ENCODE results near the gene HEATR3.

The HEATR3 gene

DNA sequence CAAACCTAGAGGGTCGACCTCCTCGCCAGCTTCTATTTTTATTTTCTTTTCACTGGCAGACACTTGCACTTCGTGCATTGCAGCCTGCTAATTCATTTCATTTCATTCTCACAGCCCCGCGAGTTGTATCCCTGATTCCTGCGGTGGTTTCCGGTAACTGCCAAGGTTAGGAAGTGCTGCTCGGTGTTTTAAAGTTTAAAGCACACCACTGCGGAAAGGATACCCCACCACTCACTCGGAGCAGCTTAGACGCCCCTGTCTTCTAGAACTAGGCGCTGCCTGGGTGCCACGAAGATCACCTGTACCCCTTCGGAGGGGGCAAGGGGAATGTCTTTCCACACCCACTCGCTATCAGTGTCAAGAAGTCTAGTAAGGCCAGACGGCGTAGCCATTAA is 40.2 kb upstream of the HEATR3 start:
- TF ChIP-seq, protein P1, sequence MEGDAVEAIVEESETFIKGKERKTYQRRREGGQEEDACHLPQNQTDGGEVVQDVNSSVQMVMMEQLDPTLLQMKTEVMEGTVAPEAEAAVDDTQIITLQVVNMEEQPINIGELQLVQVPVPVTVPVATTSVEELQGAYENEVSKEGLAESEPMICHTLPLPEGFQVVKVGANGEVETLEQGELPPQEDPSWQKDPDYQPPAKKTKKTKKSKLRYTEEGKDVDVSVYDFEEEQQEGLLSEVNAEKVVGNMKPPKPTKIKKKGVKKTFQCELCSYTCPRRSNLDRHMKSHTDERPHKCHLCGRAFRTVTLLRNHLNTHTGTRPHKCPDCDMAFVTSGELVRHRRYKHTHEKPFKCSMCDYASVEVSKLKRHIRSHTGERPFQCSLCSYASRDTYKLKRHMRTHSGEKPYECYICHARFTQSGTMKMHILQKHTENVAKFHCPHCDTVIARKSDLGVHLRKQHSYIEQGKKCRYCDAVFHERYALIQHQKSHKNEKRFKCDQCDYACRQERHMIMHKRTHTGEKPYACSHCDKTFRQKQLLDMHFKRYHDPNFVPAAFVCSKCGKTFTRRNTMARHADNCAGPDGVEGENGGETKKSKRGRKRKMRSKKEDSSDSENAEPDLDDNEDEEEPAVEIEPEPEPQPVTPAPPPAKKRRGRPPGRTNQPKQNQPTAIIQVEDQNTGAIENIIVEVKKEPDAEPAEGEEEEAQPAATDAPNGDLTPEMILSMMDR (conservative IDR thresholded peaks at IDR 0.05; ENCODE audit: control insufficient read depth, insufficient read depth, low read depth, low read length), result no peak
- peak overlapping the region; percentile 95 for H3K4me3 ChIP-seq (ENCODE audit: control insufficient read depth, low read depth, low read length)
- DNase-seq (ENCODE audit: low read depth), result no peak

DNA sequence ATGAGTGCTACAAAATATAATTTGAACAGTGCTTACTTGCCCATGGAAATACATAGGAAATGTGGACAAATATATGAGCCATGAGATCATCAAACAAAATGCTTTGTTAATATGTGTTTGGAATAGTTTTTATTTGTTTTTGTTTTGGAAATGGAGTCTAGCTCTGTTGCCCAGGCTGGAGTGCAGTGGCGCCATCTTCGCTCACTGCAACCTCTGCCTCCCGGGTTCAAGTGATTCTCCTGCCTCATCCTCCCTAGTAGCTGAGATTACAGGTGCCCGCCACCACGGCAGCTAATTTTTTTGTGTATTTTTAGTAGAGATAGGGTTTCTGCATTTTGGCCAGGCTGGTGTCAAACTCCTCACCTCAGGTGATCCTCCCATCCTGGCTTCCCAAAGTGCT is 37.9 kb upstream of the HEATR3 start:
- TF ChIP-seq, protein P1 (conservative IDR thresholded peaks at IDR 0.05; ENCODE audit: control insufficient read depth, insufficient read depth, low read depth, low read length), result no peak
- no peak overlapping the region for H3K4me3 ChIP-seq (ENCODE audit: control insufficient read depth, low read depth, low read length)
- DNase-seq (ENCODE audit: low read depth), result no peak

DNA sequence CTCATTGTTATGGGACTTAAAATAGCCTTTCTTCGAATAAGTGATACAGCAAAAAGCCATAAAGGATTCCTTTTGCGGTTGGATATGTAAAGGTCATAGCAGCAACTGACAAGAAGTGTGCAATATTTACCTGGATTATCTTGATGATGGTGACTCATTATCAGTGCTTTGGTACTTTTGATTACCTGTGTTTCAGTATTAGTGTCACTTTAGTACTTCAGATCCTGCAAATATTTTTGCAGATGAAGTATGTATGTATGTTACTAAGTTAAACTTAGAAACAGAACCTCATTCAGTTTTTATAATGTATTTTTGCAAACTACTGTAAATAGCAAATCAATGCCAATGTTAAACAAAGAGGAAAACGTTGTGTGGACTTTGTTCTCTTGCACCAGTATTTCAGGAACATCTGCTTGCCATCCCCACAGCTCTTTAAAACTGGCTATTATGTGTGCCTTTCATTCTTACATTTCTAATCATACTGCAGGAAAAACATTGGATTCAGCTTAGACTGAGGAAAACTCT is 30.2 kb upstream of the HEATR3 start:
- no peak for DNase-seq (ENCODE audit: low read depth)
- TF ChIP-seq, protein P1 (conservative IDR thresholded peaks at IDR 0.05; ENCODE audit: control insufficient read depth, insufficient read depth, low read depth, low read length), result no peak
- no peak overlapping the region for H3K4me3 ChIP-seq (ENCODE audit: control insufficient read depth, low read depth, low read length)

DNA sequence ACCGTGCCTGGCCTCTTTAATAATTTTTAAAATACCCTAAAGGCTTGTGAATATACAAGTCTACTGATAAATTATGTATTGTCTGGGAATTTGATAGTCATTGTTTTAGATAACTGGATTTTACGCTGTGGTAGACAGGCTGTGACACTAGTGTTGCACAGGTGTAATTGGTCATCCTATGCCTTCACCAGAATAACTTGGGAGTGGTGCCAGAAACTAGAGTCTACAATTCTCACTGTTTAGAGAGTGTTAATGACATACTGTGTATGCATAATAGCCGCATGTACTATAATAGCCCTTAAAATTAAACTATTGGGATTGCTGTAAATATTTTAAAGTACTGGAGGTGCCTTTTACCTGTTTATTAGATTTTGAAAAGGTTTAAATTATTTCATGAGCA is 29.3 kb upstream of the HEATR3 start:
- TF ChIP-seq, protein P1 (conservative IDR thresholded peaks at IDR 0.05; ENCODE audit: control insufficient read depth, insufficient read depth, low read depth, low read length), result no peak
- no peak overlapping the region for H3K4me3 ChIP-seq (ENCODE audit: control insufficient read depth, low read depth, low read length)
- no peak for DNase-seq (ENCODE audit: low read depth)

DNA sequence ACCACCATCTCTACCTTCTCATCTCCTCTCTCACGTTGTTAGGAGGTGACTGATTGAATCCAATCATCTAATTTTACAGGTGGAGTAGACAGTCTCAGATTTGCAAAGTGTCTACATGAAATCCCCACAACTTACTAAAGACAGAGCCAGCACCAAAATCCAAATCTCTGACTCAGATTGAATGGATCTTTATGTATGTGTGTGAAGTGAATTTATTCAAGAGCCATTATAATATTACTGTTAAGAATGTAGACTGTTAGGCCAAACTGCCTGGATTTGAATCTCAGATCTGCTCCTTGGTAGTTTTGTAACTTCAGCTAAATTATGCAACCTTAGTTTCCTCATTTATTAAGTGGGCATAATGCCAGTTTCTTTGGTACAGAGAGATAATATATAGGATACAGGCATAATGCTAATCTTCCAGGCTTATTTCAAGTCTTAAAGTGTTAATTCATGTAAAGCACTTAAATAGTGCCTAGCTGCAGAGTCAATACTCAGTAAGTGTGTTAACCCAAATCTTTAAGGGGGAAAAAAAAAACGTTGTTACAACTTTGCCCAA is 28.0 kb upstream of the HEATR3 start:
- TF ChIP-seq, protein P1 (conservative IDR thresholded peaks at IDR 0.05; ENCODE audit: control insufficient read depth, insufficient read depth, low read depth, low read length), result no peak
- no peak overlapping the region for H3K4me3 ChIP-seq (ENCODE audit: control insufficient read depth, low read depth, low read length)
- DNase-seq (ENCODE audit: low read depth), result peak; percentile 19

DNA sequence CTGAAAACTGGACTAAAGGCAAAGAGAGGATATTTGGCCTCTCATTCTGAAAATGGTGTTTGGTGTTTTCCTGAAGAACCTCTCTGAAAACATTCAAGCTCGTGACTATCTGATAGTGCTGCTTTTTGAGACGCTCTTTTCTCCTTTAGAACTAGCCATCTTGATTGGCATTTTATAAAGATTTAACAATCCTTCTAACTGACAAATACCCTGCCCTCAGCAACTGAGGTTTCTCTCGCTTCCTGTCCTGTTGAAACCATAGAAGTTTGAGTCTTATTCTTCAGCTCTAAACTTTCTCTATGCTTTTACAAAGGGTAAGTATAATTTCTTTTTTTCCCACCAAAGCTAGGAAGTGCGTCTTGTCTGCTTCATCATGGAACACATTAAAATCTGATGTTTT is 27.5 kb upstream of the HEATR3 start:
- TF ChIP-seq, protein P1 (conservative IDR thresholded peaks at IDR 0.05; ENCODE audit: control insufficient read depth, insufficient read depth, low read depth, low read length), result no peak

More for the DNA sequence above, 27.5 kb upstream of the HEATR3 start:
- no peak overlapping the region for H3K4me3 ChIP-seq (ENCODE audit: control insufficient read depth, low read depth, low read length)
- DNase-seq (ENCODE audit: low read depth), result no peak

All from fibroblast of mammary gland (primary cell).